K562 (cell line): ENCODE data around the gene NHLH2. TPM values are rescaled to one million over a fixed set of nuclear protein-coding genes. Genes with fewer than 3 reads are reported as not detected.

ENCODE experiments used
- ATAC-seq: fragments of 200-7000 bp; cut with Tn5 transposase; 3 replicates; pipeline ENCODE4 v1.9.1; 2020; ENCODE audit warnings: moderate library complexity
- BruUV-seq: library from RNA; stranded (reverse); fragments of 400-500 nt; replicated peaks from 2 replicates; lab custom pipeline; 2021; lab: Mats Ljungman, UMichigan
- CTCF ChIA-PET: fragments of 300-600 bp; formaldehyde crosslinking; extraction: SDS; loops from one replicate; lab custom pipeline; 2021; ENCODE audit warnings: low intra/inter-chr PET ratio; lab: Yijun Ruan, JAX
- POLR2A ChIA-PET: fragments of 300-600, 350-650 bp; sonication (Branson Sonifier 250); formaldehyde crosslinking; extraction: SDS; loops from one replicate; lab custom pipeline; 2021; ENCODE audit warnings: antibody characterized with exemption, inconsistent platforms; lab: Yijun Ruan, JAX
- DNase-seq, 4 experiments: peaks; one replicate each; pipeline versions ENCODE4 v3.0.0 to v3.0.0-alpha.2; 2011 to 2018; ENCODE audit warnings: low spot score in 3 of 4, mixed read lengths in 3 of 4; ENCODE audit errors: extremely low read depth in 1 of 4
- FAIRE-seq: peaks from 2 replicates; lab custom pipeline; 2011; peaks lifted over from hg19 to GRCh38; lab: Jason Lieb, UNC
- H2AFZ ChIP-seq: 2 replicates; pipeline ENCODE4 v1.6.0; 2011; ENCODE audit warnings: low read depth, low read length, control low read depth, inconsistent platforms
- H3K27ac ChIP-seq: fragments of 200-600 bp; 3 replicates; pipeline ENCODE4 v1.8.0; 2011; ENCODE audit warnings: low read depth, mild to moderate bottlenecking, control low read depth, inconsistent platforms, low read length, moderate library complexity, mixed read lengths; ENCODE audit errors: extremely low read depth
- H3K27me3 ChIP-seq, 2 experiments: fragments of 300-600 bp in 1 of 2; 2 replicates in 1 of 2; 3 replicates in 1 of 2; pipeline versions ENCODE4 v1.6.0 to v1.8.0; 2011; ENCODE audit warnings: inconsistent platforms in 2 of 2, low read length in 2 of 2, mild to moderate bottlenecking in 1 of 2, mixed read lengths in 1 of 2, moderate library complexity in 1 of 2; ENCODE audit not compliant: control insufficient read depth in 2 of 2, insufficient read depth in 2 of 2
- H3K36me3 ChIP-seq: fragments of 300-600 bp; 3 replicates; pipeline ENCODE4 v1.8.0; 2011; ENCODE audit warnings: mild to moderate bottlenecking, low read length, inconsistent platforms; ENCODE audit not compliant: control insufficient read depth, insufficient read depth
- H3K4me1 ChIP-seq, 2 experiments: fragments of 200-600 bp in 1 of 2; replicated peaks in 1 of 2; 2 replicates in 1 of 2; 3 replicates in 1 of 2; pipeline versions ENCODE4 v1.5.1 to v1.8.0; 2011; ENCODE audit warnings: inconsistent platforms in 2 of 2, low read length in 2 of 2, mild to moderate bottlenecking in 1 of 2, mixed read lengths in 1 of 2, moderate library complexity in 1 of 2; ENCODE audit not compliant: control insufficient read depth in 2 of 2, insufficient read depth in 2 of 2
- H3K4me2 ChIP-seq: 2 replicates; pipeline ENCODE4 v1.6.1; 2011; ENCODE audit warnings: low read length, control low read depth, inconsistent platforms, mixed read lengths; ENCODE audit not compliant: insufficient read depth
- H3K4me3 ChIP-seq: fragments of 200-600 bp; sonication (generic), shearing (Covaris generic); 2 replicates; pipeline ENCODE4 v1.5.1; 2016; ENCODE audit warnings: control low read depth, inconsistent platforms
- H3K79me2 ChIP-seq: fragments of 200-600 bp; 3 replicates; pipeline ENCODE4 v1.8.0; 2011; ENCODE audit warnings: low read length, inconsistent platforms; ENCODE audit not compliant: control insufficient read depth, insufficient read depth
- H3K9ac ChIP-seq, 2 experiments: 2 replicates each; pipeline versions ENCODE4 v1.6.0 to v1.6.1; 2011; ENCODE audit warnings: low read depth in 2 of 2, low read length in 2 of 2, control low read depth in 1 of 2, inconsistent platforms in 1 of 2, mild to moderate bottlenecking in 1 of 2, mixed read lengths in 1 of 2; ENCODE audit not compliant: insufficient read depth in 1 of 2
- H3K9me1 ChIP-seq: one replicate; pipeline ENCODE4 v1.6.0; 2011; ENCODE audit warnings: inconsistent platforms, mild to moderate bottlenecking, low read length, moderate library complexity; ENCODE audit not compliant: control insufficient read depth, insufficient read depth
- H3K9me3 ChIP-seq: replicated peaks from 2 replicates; pipeline ENCODE4 v1.5.1; 2011; ENCODE audit warnings: low read depth, low read length, inconsistent platforms; ENCODE audit not compliant: control insufficient read depth, insufficient read depth
- H4K20me1 ChIP-seq: replicated peaks from 2 replicates; pipeline ENCODE4 v1.6.1; 2011; ENCODE audit warnings: low read length, inconsistent platforms, mixed read lengths; ENCODE audit not compliant: control insufficient read depth, insufficient read depth
- CEBPB ChIP-seq: fragments of 450-650 bp; IDR thresholded peaks from 2 replicates; pipeline ENCODE4 v1.6.1; 2016; ENCODE audit warnings: missing genetic modification characterization, missing compliant biosample characterization
- WGBS: fragments of 100-300 bp; shearing (Covaris generic); methylation state at CpG from one replicate; pipeline ENCODE4 v1.1.6; 2016; ENCODE audit warnings: low coverage, mixed read lengths; ENCODE audit not compliant: insufficient coverage; ENCODE audit errors: missing lambda C conversion rate; 5-methylcytosine and 5-hydroxymethylcytosine counted together
- in situ Hi-C: fragments of 300-500 bp; cut with MboI; formaldehyde crosslinking; loops from 4 replicates; pipeline ENCODE4 v1.15.0; 2018; ENCODE audit warnings: inconsistent platforms, mixed read lengths
- intact Hi-C: fragments of 100-400 bp; cut with micrococcal nuclease; formaldehyde crosslinking; loops from 2 replicates; pipeline ENCODE4 v1.14.2; 2022
- polyA plus RNA-seq, 8 experiments: library from polyadenylated mRNA; depleted of rRNA in 4 of 8; stranded (reverse) in 5 of 8; unstranded in 3 of 8; fragments of >200 nt; fragmentation: Nextera tagmentation in 2 of 8; fragmentation: Illumina TruSeq in 1 of 8; extraction: Ambion mirVana in 2 of 8; extraction: Trizol in 1 of 8; gene quantifications; 2 replicates each; pipeline versions ENCODE4 v1.2.1 to v1.2.3, GENCODE V29; 2011 to 2014; ENCODE audit warnings: inconsistent platforms in 1 of 8, missing spikeins in 1 of 8
- total RNA-seq, 7 experiments: library from RNA; depleted of rRNA in 6 of 7; stranded (reverse); fragments of >200 nt in 6 of 7; fragmentation: Illumina TruSeq in 2 of 7; extraction: Trizol in 2 of 7; gene quantifications; 2 replicates each; pipeline versions ENCODE4 v1.2.1 to v1.2.3, GENCODE V29; 2011 to 2021; ENCODE audit warnings: low replicate concordance in 1 of 7
- TF ChIP-seq, protein P1 (sequence below): fragments of 450-650 bp; formaldehyde crosslinking; IDR thresholded peaks from 2 replicates; pipeline ENCODE4 v1.4.0; 2020; ENCODE audit warnings: mild to moderate bottlenecking, mixed read lengths
- TF ChIP-seq, protein P2 (sequence below): fragments of 450-650 bp; conservative IDR thresholded peaks from 2 replicates; pipeline ENCODE4 v1.6.1; 2016; ENCODE audit warnings: missing genetic modification characterization, low read depth, mild to moderate bottlenecking, control low read depth, missing compliant biosample characterization

Gene NHLH2
- total and polyA plus RNA-seq, 9 of the 15 experiments (the other 6 are each of a cell fraction or from before 2014, with no cell fraction given) = not detected

DNA sequence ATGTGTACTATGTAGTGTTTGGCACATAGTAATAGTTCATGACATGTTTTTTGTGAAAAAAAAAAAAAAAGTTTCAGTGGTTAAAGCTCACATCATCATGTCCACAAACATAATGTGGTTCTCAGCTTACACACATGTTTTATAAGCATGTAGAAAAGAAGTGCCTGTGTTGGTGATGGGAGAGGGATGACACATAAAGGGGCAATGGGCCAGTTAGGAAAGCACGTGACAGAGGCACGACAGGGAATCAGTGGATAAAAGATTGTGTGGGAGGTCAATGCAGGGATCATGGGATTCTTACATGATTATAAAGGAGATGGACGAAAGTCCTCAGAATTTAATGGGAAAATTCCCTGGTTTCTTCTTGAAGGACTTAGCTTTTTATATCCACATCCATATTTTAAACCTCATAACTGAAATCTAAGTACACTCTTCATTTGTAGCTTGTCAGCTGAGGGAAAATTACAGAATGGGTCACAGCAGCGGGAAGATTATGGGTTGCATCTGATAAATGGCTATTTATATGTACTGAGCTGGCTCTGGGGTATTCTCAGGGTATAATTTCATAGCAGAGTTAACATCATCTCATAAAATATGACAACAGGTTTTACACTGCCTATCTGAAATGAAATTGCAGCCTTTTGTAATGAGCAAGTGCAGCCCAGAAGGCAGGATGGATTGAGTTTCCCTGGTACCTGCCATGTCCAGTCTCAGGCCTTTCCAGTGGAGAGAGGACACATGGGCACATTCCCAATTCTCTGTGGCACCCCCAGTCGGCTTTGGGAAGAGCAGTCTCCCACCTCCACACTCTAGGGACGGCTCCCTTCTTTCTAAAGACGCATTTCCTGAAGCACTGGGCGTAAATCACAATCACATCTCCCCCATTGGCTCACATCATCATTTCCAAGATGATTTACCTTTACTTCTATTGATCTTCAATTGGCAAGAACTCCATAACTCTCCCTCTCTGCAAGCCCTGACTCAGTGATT is 42.3 kb upstream of the NHLH2 start:
- Histone ChIP-seq H4K20me1 (no peaks in the 10 kb centered on the region), H3K4me2 (no peak overlapping the region), H3K9me1 (no peaks in the 10 kb centered on the region), H3K27ac (no peak overlapping the region), H3K9ac (no peak overlapping the region), H3K36me3 (no peaks in the 10 kb centered on the region), H3K4me1 (no peaks in the 10 kb centered on the region), H3K4me3 (no peak overlapping the region), H3K79me2 (no peaks in the 10 kb centered on the region), H3K9me3 (no peaks in the 10 kb centered on the region), H3K27me3 (peaks cover 6 to 12% of the 10 kb centered on the region in 2 experiments; a peak in 4 of 5 replicates), H2AFZ (no peak overlapping the region)
- ChIA-PET CTCF (no interaction called here), POLR2A (interaction anchor here (0.8 kb wide), 1 partner anchor 82 kb away, joined by 4 read pairs; no protein-coding TSS in a partner anchor)
- no TSS peak for BruUV-seq
- in situ Hi-C loops (no loop called here), intact Hi-C loops (loop anchor here (5.0 to 10.0 kb wide), 2 partner anchors 76 to 102 kb away; no protein-coding TSS in a partner anchor)
- DNase-seq = no peak
- WGBS = 0% methylated on average over 8 of the region's 8 CpGs
- no peak for FAIRE-seq
- TF ChIP-seq, protein P1, sequence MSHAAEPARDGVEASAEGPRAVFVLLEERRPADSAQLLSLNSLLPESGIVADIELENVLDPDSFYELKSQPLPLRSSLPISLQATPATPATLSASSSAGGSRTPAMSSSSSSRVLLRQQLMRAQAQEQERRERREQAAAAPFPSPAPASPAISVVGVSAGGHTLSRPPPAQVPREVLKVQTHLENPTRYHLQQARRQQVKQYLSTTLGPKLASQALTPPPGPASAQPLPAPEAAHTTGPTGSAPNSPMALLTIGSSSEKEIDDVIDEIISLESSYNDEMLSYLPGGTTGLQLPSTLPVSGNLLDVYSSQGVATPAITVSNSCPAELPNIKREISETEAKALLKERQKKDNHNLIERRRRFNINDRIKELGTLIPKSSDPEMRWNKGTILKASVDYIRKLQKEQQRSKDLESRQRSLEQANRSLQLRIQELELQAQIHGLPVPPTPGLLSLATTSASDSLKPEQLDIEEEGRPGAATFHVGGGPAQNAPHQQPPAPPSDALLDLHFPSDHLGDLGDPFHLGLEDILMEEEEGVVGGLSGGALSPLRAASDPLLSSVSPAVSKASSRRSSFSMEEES (CRISPR knock-in tag) = peak; percentile 23; the same call in 1 of the 2 replicates
- TF ChIP-seq, protein P2, sequence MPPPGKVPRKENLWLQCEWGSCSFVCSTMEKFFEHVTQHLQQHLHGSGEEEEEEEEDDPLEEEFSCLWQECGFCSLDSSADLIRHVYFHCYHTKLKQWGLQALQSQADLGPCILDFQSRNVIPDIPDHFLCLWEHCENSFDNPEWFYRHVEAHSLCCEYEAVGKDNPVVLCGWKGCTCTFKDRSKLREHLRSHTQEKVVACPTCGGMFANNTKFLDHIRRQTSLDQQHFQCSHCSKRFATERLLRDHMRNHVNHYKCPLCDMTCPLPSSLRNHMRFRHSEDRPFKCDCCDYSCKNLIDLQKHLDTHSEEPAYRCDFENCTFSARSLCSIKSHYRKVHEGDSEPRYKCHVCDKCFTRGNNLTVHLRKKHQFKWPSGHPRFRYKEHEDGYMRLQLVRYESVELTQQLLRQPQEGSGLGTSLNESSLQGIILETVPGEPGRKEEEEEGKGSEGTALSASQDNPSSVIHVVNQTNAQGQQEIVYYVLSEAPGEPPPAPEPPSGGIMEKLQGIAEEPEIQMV = no peak
- no peak for TF ChIP-seq CEBPB (tag)
- TF ChIP-seq, all 486 proteins: peak for 1
- no peak for ATAC-seq
